ENCODE data around the gene NPB.

NPB gene

GRCh38 chr17:81927653-81928543 lies 25.9 kb downstream of the NPB start, which contains the start of gene MAFG:
TSS of gene MAFG (minus strand) at chr17:81927735. CDS start at chr17:81923185, 4,550 bp downstream.
- DNase-seq, result peak; percentile 93

DNA sequence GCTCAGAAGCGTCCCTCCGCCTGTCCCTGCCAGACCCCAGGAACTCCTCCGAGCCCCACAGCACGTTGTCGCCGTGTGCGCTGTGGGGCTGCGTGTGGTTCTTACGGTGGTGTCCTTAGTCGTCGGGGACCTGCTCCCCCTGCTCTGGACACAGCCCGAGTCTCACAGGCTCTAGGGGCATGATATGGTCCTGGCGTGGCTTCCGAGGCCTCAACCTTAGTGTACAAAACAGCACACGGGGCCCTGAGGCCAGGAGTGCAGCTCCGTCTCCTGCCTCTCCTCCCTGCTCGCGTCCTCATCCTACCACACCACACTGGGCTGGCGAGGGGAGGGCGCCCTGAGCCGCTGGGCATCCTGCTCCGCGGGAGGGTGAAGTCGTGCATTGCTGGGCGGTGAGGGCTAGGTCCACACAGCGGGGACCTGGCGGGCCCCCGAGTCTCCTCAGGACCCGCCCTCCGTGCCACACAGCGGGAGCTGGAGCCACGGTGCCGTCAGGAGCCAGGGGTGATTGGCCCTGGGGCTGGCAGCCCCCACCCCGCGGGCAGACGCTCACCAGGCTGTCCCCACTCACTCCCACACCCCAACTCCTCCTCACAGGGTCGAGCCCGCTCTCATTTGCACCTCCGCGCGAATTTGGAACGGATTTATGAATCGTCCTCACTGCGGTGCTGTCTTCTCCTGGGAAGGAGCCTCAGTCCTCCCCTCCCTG lies 26.7 kb downstream of the NPB start:
- peak; percentile 1 for DNase-seq

DNA sequence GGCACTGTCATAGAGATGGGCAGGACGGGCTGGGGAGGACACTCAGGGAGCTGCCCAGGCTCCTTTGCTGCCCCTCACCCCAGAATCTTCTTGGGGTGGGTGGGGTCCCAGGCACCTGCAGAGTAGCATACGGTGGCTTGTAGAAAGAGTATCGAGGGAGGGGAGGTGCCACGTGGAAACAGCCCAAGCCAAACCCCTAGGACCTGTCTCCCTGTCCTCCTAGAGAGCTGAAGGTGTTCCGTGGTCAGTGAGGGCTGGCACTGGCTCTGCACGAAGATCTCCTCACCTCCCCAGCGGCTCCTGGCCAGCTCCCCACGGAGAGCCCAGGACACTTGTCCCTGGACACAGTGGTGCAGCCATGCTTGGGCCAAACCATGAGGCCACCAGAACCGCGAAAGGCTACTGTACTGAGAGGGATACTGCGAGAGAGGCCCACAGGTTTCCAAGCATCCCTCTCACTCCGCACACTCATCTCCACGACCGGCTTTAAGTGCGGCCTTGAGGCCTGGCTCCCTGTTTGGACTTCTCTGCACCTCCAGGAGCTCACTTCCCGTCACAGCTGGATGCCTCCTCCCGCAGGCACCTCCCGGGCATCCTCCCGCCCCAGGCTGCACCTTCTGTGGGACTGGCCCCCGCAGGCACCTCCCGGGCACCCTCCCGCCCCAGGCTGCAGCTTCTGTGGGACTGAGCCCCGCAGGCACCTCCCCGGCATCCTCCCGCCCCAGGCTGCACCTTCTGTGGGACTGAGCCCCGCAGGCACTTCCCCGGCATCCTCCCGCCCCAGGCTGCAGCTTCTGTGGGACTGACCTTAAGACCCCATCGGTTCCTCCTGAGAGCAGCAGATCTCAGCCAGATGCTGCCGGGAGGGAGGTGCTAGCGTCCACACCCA lies 27.5 kb downstream of the NPB start:
- peak; percentile 0 for DNase-seq

GRCh38 chr17:81930142-81931125 lies 28.4 kb downstream of the NPB start:
- peak; percentile 1 for DNase-seq

GRCh38 chr17:81931189-81931556 lies 29.1 kb downstream of the NPB start:
- no peak for DNase-seq

- DNase-seq, result peak; percentile 0
Observed at GRCh38 chr17:81931557-81932332, 29.7 kb downstream of the NPB start.

- DNase-seq, result peak; percentile 0
Observed at GRCh38 chr17:81932333-81932983, 30.4 kb downstream of the NPB start.

DNA sequence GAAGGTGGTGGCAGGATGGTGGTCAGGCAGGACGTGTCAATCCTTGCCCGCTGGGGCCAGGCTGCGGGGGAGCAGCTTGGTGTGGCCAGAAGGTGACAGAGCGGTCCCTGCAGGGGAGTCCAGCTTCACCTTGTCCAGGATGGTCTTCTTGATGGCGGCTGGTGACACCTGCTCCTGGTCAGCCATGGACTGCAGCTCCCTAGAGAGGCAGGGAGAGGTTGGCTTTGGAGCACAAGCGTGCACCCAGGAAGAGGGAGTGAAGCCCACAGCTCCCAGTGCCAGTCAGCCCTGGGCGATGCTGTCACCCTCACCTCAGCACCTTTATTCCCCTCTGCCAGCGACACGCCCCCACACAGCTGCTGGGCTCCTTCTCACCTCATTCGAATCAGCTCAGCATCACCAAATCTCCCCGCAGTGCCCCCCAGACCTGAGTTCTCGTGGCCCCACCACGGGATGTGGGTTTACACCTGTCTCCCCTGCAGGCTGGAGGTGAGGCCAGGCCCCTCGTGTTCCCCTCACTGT lies 31.2 kb downstream of the NPB start:
- DNase-seq, result peak; percentile 0

- peak; percentile 0 for DNase-seq
Observed at GRCh38 chr17:81934098-81934757, 32.2 kb downstream of the NPB start.

DNA sequence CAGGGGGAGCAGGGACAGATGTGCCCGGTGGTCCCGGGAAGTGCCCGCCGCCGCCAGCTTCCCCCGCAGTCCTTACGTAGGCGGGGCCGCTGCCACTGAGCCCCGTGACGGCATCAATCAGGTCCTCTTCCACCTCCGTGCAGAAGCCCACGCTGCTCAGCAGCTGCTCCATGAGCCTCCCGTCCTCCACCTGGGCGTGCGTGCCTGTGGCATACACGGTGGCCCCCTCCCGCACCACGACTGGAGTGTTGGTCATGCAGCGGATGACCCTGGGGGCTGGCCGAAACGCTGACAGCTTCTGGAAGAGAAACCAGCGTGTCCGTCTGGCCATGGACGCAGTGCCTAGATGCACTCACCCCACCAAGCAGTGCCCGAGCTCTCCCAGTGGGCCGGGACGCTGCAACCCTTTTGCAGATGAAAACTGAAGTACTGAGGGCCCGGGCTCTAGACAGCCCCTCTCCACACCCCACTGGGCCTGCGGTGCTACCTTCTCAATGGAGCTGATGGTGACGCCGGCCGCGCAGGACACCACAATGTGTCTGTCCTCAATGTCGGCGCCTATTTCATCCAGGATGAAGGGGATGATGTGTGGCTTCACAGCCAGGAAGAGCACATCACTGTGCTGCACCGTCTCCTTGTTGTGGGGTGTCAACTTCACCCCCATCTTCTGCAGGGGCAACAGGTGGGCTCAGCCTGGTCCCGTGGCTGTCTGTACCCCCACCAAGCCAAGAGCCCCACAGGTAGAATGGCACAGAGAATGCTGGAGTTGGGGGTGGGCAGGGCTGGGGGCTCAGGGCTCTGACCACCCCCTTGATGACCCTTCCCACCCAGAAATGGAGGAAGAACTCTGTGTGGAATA lies 33.0 kb downstream of the NPB start:
- DNase-seq, result peak; percentile 0

- DNase-seq, result peak; percentile 1
Observed at GRCh38 chr17:81935709-81936084, 33.7 kb downstream of the NPB start.

- no peak for DNase-seq
Observed at GRCh38 chr17:81939218-81939617, 37.2 kb downstream of the NPB start.

DNA sequence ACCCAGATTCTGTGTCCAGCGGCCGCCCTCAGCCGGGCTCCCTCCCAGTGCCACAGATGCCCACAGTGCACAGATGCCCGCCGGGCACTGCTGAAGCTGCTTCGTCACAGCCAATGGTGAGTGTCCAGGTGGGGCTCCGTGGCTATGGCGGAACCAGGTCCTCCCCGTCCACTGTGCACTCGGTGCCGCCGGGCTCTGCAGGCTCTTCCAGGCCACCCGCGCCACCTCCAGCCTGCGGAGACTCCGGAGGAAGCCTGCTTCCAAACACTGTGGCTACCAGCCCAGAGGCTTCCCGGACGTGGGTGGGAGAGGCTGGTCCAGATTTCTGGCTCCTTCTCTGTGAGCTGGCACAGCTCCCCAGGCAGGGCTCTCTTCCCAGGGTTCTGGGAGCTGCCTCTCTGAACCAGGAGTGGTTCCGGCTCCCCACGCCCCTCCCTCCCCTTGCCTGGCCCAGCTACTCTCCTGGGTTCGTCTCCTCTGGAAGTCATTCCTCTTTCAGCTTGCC lies 37.9 kb downstream of the NPB start:
- DNase-seq, result peak; percentile 1

DNA sequence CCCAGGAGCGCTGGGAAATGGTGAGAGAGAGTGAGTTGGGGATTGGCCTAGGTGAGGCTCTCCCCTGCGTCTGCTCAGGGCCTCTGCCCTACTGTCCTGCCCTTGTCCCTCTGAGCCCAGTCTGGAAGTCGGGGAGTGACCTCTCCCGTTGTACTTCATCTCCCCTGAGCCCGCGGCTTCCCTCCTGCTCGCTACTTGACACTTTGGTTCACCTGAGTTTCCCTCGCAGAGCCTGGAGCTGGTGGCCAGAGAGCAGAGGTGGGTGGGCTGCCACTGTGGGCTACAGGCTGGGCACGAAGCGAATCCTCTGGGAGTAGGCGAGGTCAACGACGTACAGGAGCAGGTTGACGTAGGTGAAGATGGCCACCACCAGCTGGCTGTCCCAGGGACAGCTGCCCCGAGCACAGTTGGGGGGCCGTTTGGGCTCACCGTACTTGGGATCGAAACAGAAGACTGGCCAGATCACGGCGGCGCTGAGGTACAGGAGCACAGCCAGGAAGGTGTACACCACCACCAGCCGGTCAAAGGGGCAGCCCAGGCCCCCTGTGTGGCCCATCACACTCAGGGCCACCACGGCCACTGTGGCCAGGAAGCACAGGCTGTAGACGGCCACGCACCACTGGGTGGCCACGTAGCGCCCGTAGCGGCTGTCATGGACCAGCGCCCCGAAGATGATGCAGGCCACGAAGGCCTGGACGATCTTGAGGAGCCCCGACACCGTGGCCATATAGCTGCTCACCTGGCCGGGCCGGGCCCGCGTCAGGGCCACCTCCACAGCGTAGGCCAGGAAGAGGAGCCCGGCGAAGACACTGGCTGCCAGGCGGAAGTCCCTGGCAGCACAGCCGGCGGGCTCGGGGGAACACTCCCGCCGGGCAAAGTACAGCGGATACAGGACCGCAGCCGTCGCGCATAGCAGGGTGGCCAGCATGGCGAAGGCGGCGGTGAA lies 38.8 kb downstream of the NPB start:
- DNase-seq, result peak; percentile 1

DNA sequence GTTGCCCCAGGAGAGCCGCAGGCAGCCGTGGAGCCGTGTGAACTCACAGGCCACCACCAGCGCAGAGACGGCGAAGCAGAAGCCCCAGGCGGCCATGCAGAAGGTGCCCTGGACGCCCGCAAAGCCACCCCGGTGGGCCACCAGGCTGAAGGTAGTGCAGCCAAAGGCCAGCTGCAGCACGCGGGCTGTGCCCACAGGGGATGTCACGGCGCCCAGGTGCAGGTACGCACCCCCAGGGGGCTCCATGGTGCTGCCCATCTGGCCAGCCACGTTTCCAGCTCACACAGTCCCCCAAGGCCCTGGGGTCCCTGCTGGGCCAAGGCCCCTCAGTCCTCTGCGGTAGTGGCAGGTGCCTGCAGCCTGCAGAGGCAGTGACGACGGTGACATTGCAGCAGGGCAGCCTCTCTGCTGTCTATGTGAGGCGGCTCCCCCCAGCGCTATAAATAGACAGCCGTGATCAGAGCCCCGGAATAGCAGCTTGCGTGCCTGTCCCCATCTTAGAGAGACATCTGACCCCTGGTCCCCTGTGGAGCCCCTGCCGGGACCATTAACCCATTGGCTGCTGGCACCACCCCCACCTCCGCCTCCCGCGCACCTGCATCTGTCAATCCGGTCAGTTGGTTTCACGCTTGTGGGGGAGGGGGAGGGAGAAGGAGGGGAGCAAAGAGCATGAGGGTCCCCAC lies 39.6 kb downstream of the NPB start:
- no peak for DNase-seq

GRCh38 chr17:81942167-81942553 lies 40.1 kb downstream of the NPB start:
- DNase-seq, result peak; percentile 1

- no peak for DNase-seq
Observed at GRCh38 chr17:81944858-81945257, 42.8 kb downstream of the NPB start.

All from NCI-H226 (cell line).